Heart left ventricle (tissue), 16 donors: ENCODE data around the gene DOLPP1. TPM values are rescaled to one million over a fixed set of nuclear protein-coding genes. Genes with fewer than 3 reads are reported as not detected.

Experiments used
- ATAC-seq, 4 donors: fragments of 200-7000 bp; cut with Tn5 transposase; one replicate each; pipeline ENCODE4 v1.9.1; 2020 to 2022; ENCODE audit warnings: moderate library complexity in 4 of 4, mild to moderate bottlenecking in 3 of 4, moderate number of reproducible peaks in 1 of 4
- DNase-seq, 5 donors: peaks; one replicate each; pipeline ENCODE4 v3.0.0-alpha.2; 2020
- H3K27ac ChIP-seq, 12 donors: fragments of 200-600 bp; sonication (generic) in 4 of 12; one replicate each; pipeline versions ENCODE4 v1.5.0 to v1.8.0; 2016 to 2022; ENCODE audit warnings: mild to moderate bottlenecking in 2 of 12
- H3K27me3 ChIP-seq, 9 donors: fragments of 200-600 bp; sonication (generic) in 2 of 9; one replicate each; pipeline versions ENCODE4 v1.5.1 to v1.8.0; 2016 to 2022; ENCODE audit warnings: mild to moderate bottlenecking in 3 of 9
- H3K36me3 ChIP-seq, 9 donors: fragments of 200-600 bp; sonication (generic) in 2 of 9; one replicate each; pipeline versions ENCODE4 v1.5.0 to v1.8.0; 2018 to 2022; ENCODE audit warnings: mild to moderate bottlenecking in 2 of 9
- H3K4me1 ChIP-seq, 12 donors: fragments of 200-600 bp; sonication (generic) in 4 of 12; one replicate each; pipeline versions ENCODE4 v1.5.0 to v1.8.0; 2016 to 2022; ENCODE audit warnings: mild to moderate bottlenecking in 3 of 12
- H3K4me3 ChIP-seq, 12 donors: fragments of 200-600 bp; sonication (generic) in 4 of 12; one replicate each; pipeline versions ENCODE4 v1.5.0 to v1.8.0; 2017 to 2022; ENCODE audit warnings: mild to moderate bottlenecking in 9 of 12, moderate library complexity in 4 of 12
- H3K9me3 ChIP-seq, 12 donors: fragments of 200-600 bp; sonication (generic) in 4 of 12; one replicate each; pipeline versions ENCODE4 v1.5.0 to v1.8.0; 2016 to 2022; ENCODE audit warnings: mild to moderate bottlenecking in 1 of 12
- CTCF ChIP-seq, 12 donors: fragments of 200-600 bp; sonication (generic) in 4 of 12; IDR thresholded peaks; one replicate each; pipeline versions ENCODE4 v1.5.0 to v1.8.0; 2018 to 2022; ENCODE audit warnings: antibody characterized with exemption in 12 of 12, mild to moderate bottlenecking in 5 of 12
- POLR2A ChIP-seq, 2 donors: fragments of 450-650 bp; IDR thresholded peaks; one replicate each; pipeline ENCODE4 v1.6.1; 2017; ENCODE audit warnings: antibody characterized with exemption in 2 of 2, mild to moderate bottlenecking in 2 of 2, moderate library complexity in 2 of 2
- WGBS, 4 donors: extraction: QIAGEN DNeasy Blood & Tissue Kit in 2 of 4; methylation state at CpG; one replicate each; pipeline versions ENCODE4 v1.1.5 to v1.1.7; 2013 to 2018; 5-methylcytosine and 5-hydroxymethylcytosine counted together
- intact Hi-C, 10 donors: fragments of 100-400 bp; cut with DNase I; formaldehyde crosslinking; loops; one replicate each; pipeline versions ENCODE4 v1.11.1 to v1.14.2; 2022
- polyA plus RNA-seq, 2 donors: library from polyadenylated mRNA; stranded (reverse); fragments of 200-250 nt; gene quantifications; one replicate each; pipeline ENCODE4 v1.2.3, GENCODE V29; 2013
- total RNA-seq, 9 donors: library from RNA; depleted of rRNA in 2 of 9; stranded (reverse); fragments of >200 nt in 2 of 9; fragmentation: NEBNext Ultra II Directional in 3 of 9; extraction: Animal tissue kit (Norgen Biotek cat#: 25700) in 3 of 9; gene quantifications; one replicate each; pipeline versions ENCODE4 v1.1.0 to v1.2.4, GENCODE V29; 2016 to 2023
- donor health status: ischemic (EF 13 %, LVEDD 7.1; RV severe dilation, severe dysfunction).
- donor health status: healthy with polysubstance abuse.
- donor health status: DM: no; HTN: yes; CAD: no.
- donor health status: DM: no; HTN: no; CAD: no.
- donor health status: ischemic (EF 25% LVEDD 6.9; RV normal size, moderate dysfunction).
- donor health status: ischemic (EF 25% LVEDD 5.7; RV mildly dilated, moderate dysfunction).
- donor health status: healthy.
- donor health status: DM: yes; HTN: yes; CAD: no.
- donor health status: ischemic (EF 35%, LVEDD 5.7; RV mildly dilated, moderate dysfunction).
- donor health status: nonischemic (EF 11% LVEDD 7.7; RV severe dilation, severe dysfunction).
- donor health status: DM: yes; HTN: yes; CAD: no.
- donor health status: PGD.
- donor health status: ischemic (EF 29% LVEDD 5.4; RV normal size, mild dysfunction).
- donor health status: nonischemic (EF 23%, LVEDD 6.1; RV moderate dilation, normal function).

The DOLPP1 gene
- total and polyA plus RNA-seq, 11 donors, result 3.0 to 11.5 (median 5.8) TPM

DNA sequence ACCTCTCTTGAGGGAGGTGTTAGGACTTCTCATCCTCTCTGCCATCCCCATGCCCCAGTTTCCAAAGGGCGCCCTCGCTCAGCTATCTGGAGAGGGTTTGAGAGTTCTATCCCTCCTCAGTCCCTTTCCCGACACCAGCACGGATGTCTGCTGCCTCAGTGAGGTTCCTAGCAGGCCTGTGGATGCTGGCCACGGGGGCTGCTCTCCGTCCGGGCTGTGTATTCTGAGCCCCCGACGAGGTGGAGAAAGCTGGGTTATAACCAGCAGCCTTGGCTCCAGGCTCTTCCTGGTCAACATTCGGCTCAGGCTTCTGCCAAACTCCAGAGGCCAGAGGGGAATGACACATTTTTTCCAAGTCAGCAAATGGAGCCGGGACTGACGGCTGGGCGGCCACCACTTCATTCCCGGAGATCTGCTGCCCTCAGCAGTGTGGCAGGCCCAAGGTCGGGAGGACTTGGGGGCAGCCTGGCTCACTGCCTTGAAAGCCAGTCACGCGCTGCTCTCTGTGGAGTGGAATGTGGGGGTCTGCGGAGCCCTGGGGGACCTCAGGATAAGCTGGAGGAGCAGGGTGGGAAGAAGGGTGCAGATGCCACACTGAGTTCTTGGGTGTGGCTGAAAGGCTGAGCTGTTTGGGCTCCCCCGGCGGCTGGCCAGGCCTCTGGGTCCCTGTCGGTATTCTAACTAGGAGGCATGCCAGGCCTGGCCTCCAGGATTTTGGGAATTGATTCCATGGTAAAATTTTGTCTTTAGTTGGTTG, 57.7 kb downstream of the DOLPP1 start:
- Histone ChIP-seq H3K4me1 (peaks cover 19 to 64% (median 58%) of the 10 kb centered on the region in 12 donors), H3K27me3 (no peaks in the 10 kb centered on the region), H3K27ac (peak overlapping the region; percentile 99 to 100 (median 100)), H3K36me3 (peaks cover 0 to 48% (median 40%) of the 10 kb centered on the region in 9 donors), H3K9me3 (no peaks in the 10 kb centered on the region), H3K4me3 (peak overlapping the region in 7 of 12 donors; percentile 19 to 66 (median 52))
- intact Hi-C loops, result loop anchor here (1.0 to 10.0 kb wide), 11 partner anchors 36 to 656 kb away; no protein-coding TSS in a partner anchor
- peak; percentile 69 to 80 (median 74) for DNase-seq
- no peak for TF ChIP-seq CTCF (IDR thresholded peaks at IDR 0.05)
- peak in 1 of 2 donors; percentile 31 for TF ChIP-seq POLR2A (IDR thresholded peaks at IDR 0.05)
- 23 to 40% (median 26%) methylated on average over 10 to 21 of the region's 21 CpGs for WGBS, 4 donors
- peak in 3 of 4 donors; percentile 7 to 25 (median 11) for ATAC-seq

- 0 to 4% (median 3%) methylated on average over 12 to 13 of the region's 13 CpGs for WGBS, 4 donors
- DNase-seq (peak in 4 of 5 donors; percentile 84 to 89 (median 86)), ATAC-seq (peak; percentile 50 to 60 (median 54))
- Histone ChIP-seq H3K27ac (peak overlapping the region; percentile 99 to 100 (median 100)), H3K4me1 (peaks cover 24 to 72% (median 66%) of the 10 kb centered on the region in 12 donors), H3K4me3 (peak overlapping the region; percentile 1 to 69 (median 56)), H3K36me3 (peaks cover 0 to 46% (median 37%) of the 10 kb centered on the region in 9 donors), H3K27me3 (no peaks in the 10 kb centered on the region), H3K9me3 (no peaks in the 10 kb centered on the region)
- intact Hi-C loops, result loop anchor here (1.0 to 10.0 kb wide), 11 partner anchors 35 to 655 kb away; no protein-coding TSS in a partner anchor
- TF ChIP-seq CTCF (IDR thresholded peaks at IDR 0.05) (peak; percentile 86 to 96 (median 94)), POLR2A (IDR thresholded peaks at IDR 0.05) (no peak)
Observed at GRCh38 chr9:129139233-129139992, 58.5 kb downstream of the DOLPP1 start.

DNA sequence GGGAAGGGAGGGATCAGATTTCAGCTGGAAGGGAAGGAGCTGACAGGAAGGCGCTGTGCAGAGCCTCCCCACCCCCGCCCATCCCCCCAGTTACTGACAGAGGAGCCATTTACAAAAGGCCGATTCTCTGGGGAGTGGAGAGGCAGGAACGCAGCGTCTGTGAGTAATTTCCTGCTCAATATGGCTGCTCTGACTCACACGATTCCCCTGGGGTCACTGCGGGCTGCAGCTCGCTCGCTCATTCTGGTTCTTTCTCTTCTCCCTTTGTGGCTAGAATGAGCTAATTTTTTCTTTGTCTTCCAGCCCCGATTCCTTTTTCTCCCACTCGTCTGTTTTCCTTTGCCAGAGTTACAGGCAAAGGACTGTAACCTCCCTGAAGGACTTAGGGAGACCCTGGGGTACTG, 59.1 kb downstream of the DOLPP1 start:
- H3K9me3 ChIP-seq, result no peaks in the 10 kb centered on the region
- peaks cover 0 to 44% (median 31%) of the 10 kb centered on the region in 9 donors for H3K36me3 ChIP-seq
- no peaks in the 10 kb centered on the region for H3K27me3 ChIP-seq
- ATAC-seq (peak; percentile 76 to 81 (median 78)), DNase-seq (peak; percentile 92 to 98 (median 96))
- peak overlapping the region; percentile 99 to 100 (median 100) for H3K27ac ChIP-seq
- intact Hi-C loops, result loop anchor here (1.0 to 10.0 kb wide), 20 partner anchors 35 to 655 kb away; partner anchors contain the start of gene IER5L (in 1 of the 10)
- TF ChIP-seq CTCF (IDR thresholded peaks at IDR 0.05), result no peak
- peak in 1 of 2 donors; percentile 50 for TF ChIP-seq POLR2A (IDR thresholded peaks at IDR 0.05)
- peak overlapping the region in 11 of 12 donors; percentile 29 to 69 (median 57) for H3K4me3 ChIP-seq
- peaks cover 25 to 77% (median 71%) of the 10 kb centered on the region in 12 donors for H3K4me1 ChIP-seq
- WGBS, 4 donors, result 0% methylated on average over 11 of the region's 11 CpGs

Other genes with a start within 250 kb of the DOLPP1 start
- 10 to 100 TPM in 7 of 9 donors, 1 to 10 TPM in 2; 9.5 to 16.7 (median 13.4) TPM for gene KYAT1, start 199.2 kb upstream of the DOLPP1 start, total RNA-seq
- gene KYAT1, start 199.2 kb upstream of the DOLPP1 start, polyA plus RNA-seq, result 10 to 100 TPM; 11.5 to 12.6 TPM
- gene LRRC8A, start 199.0 kb upstream of the DOLPP1 start, total RNA-seq, result 10 to 100 TPM; 16.2 to 76.4 (median 28.8) TPM
- 10 to 100 TPM; 15.8 to 62.3 TPM for gene LRRC8A, start 199.0 kb upstream of the DOLPP1 start, polyA plus RNA-seq
- gene PHYHD1, start 160.1 kb upstream of the DOLPP1 start, total RNA-seq, result 10 to 100 TPM; 14.0 to 49.0 (median 27.3) TPM
- gene PHYHD1, start 160.1 kb upstream of the DOLPP1 start, polyA plus RNA-seq, result 10 to 100 TPM; 24.2 to 41.5 TPM
- 10 to 100 TPM in 6 of 9 donors, 1 to 10 TPM in 3; 8.2 to 14.8 (median 10.6) TPM for gene DOLK, start 133.5 kb upstream of the DOLPP1 start, total RNA-seq
- 10 to 100 TPM in 1 of 2 donors, 1 to 10 TPM in 1; 7.8 to 15.6 TPM for gene DOLK, start 133.5 kb upstream of the DOLPP1 start, polyA plus RNA-seq
- 10 to 100 TPM; 15.1 to 30.4 (median 22.6) TPM for gene NUP188, start 133.4 kb upstream of the DOLPP1 start, total RNA-seq
- gene NUP188, start 133.4 kb upstream of the DOLPP1 start, polyA plus RNA-seq, result 10 to 100 TPM; 10.6 to 35.1 TPM
- 10 to 100 TPM; 27.3 to 42.7 (median 36.5) TPM for gene SH3GLB2, start 52.8 kb upstream of the DOLPP1 start, total RNA-seq
- gene SH3GLB2, start 52.8 kb upstream of the DOLPP1 start, polyA plus RNA-seq, result 10 to 100 TPM; 29.5 to 33.6 TPM
- 10 to 100 TPM; 29.2 to 49.5 (median 31.6) TPM for gene MIGA2, start 44.5 kb upstream of the DOLPP1 start, total RNA-seq
- 10 to 100 TPM; 27.7 to 61.3 TPM for gene MIGA2, start 44.5 kb upstream of the DOLPP1 start, polyA plus RNA-seq
- 100 to 1,000 TPM in 2 of 9 donors, 10 to 100 TPM in 7; 50.8 to 126 (median 68.2) TPM for gene CRAT, start 29.7 kb downstream of the DOLPP1 start, total RNA-seq
- gene CRAT, start 29.7 kb downstream of the DOLPP1 start, polyA plus RNA-seq, result 10 to 100 TPM; 37.0 to 64.7 TPM
- 100 to 1,000 TPM in 8 of 9 donors, 10 to 100 TPM in 1; 96.0 to 212 (median 172) TPM for gene PTPA, start 30.3 kb downstream of the DOLPP1 start, total RNA-seq
- gene PTPA, start 30.3 kb downstream of the DOLPP1 start, polyA plus RNA-seq, result 100 to 1,000 TPM; 129 to 211 TPM
- 10 to 100 TPM in 3 of 9 donors, 1 to 10 TPM in 6; 4.1 to 18.4 (median 5.5) TPM for gene IER5L, start 97.2 kb downstream of the DOLPP1 start, total RNA-seq
- gene IER5L, start 97.2 kb downstream of the DOLPP1 start, polyA plus RNA-seq, result 1 to 10 TPM; 2.8 to 7.3 TPM